GM20431 (cell line): ENCODE data around the gene CFHR4.
"Not testable (repeated sequence)": the region's sequence is repeated elsewhere in the genome, so short reads cannot be mapped to it uniquely, and the experiment has no call there.

Experiments used
- in situ Hi-C: fragments of 300-500 bp; cut with MseI, MboI; formaldehyde crosslinking; loops from one replicate; pipeline ENCODE4 v1.15.0; 2020; ENCODE audit warnings: low sequenced_read_pairs; ENCODE audit not compliant: unreplicated experiment

CFHR4 gene

DNA sequence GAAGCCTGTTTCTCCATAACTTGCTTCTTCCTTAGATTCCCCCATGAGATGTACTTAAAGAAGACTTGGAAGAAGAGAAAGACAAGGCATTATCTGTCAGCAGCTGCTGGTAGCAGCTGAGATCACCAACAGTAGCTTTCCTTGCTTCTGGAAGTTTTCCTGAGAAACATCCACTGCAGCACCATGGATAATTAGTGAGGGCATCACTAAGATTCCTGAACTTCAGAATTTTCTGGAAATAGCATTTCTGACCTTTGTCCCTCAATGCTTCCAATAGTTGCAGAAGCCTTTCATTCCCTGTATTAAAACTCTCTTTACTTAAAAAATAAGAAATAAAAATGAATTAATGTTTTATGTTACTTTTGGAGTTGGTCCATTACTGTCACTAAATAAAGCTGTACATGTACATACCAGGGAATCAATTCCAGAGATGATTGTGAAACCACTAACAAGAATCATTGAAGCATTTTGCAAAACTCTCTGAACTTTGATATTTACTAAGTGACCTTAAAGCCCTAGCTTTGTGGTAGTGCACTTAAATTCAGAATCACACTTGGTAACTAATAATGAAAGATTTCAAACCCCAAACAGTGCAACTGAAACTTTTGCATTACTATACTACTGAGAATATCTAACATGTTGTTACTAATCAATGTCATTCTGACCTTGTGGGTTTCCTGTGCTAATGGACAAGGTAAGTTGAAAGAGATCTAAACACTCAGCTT is at the start of gene CFHR4:
Gene CFHR4 (plus strand): TSS at position 538 of the 725 bp plus-strand sequence. CDS start 99 bp downstream, at position 637.
- in situ Hi-C loops = no loop called here

DNA sequence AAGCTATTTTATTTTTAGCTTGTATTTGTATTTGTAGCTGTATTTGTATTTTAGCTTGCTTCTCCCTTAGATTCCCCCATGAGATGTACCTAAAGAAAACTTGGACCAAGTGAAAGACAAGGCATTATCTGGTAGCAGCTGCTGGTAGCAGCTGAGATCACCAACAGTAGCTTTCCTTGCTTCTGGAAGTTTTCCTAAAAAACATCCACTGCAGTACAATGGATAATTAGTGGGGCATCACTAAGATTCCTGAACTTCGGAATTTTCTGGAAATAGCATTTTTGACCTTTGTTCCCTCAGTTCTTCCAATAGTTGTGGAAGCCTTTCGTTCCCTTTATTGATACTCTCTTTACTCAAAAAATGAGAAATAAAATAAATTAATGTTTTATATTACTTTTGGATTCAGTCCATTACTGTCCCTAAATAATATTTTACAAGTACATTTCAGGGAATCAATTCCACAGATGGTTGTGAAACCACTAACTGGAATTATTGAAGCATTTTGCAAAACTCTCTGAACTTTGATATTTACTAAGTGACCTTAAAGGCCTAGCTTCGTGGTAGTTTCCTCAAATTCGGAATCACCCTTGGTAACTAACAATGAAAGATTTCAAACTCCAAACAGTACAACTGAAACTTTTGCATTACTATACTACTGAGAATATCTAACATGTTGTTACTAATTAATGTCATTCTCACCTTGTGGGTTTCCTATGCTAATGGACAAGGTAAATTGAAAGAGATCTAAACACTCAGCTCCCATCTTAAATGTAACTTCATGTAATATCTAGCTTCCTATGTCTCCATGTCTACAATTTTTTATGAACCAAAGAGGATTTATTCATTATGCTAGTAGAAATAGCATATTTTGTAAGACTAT is 38.0 kb upstream of the CFHR4 start:
- in situ Hi-C loops = not testable (repeated sequence)

DNA sequence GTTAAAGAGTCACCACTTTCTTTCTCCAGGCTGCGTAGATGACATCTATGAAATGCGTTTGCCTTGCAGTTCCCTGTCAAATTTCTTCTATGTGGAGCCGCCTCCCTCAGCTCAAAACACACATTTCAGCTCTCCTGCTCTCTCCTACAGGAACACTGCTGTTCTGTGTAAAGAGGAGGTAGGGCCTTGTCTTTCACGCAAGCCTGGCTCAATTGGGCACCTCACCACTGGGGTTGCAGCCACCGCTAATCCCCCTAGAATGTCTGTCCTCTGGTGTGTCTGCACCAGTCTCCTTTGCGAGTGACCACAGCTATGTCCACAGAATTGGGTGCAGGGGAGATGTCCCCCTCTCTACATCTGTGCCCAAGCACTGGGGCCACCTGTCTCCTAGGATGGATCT is 31.8 kb upstream of the CFHR4 start:
- in situ Hi-C loops = no loop called here

- in situ Hi-C loops = no loop called here
Observed at GRCh38 chr1:196857188-196857587, 30.7 kb upstream of the CFHR4 start.

DNA sequence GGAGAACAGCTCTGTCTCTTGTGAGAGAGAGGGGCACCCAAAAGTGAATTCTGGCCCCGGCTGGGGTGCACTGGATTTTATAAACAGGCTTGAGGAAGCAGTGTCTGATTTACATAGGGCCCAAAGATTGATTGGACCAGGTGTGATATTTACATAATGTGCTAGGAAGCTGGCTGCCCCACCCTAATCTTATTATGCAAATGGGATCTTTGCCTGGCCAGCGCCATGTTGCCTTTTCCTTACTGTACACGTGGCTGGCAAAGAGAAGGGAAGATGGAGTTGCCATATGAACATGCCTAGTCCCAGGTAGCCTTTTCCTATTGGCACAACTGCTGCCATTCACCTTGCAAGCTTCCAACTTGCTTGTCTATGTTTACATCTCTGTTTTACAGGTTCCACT is 29.0 kb upstream of the CFHR4 start:
- in situ Hi-C loops = no loop called here

GRCh38 chr1:196860323-196860884 is 27.4 kb upstream of the CFHR4 start:
- in situ Hi-C loops = no loop called here

DNA sequence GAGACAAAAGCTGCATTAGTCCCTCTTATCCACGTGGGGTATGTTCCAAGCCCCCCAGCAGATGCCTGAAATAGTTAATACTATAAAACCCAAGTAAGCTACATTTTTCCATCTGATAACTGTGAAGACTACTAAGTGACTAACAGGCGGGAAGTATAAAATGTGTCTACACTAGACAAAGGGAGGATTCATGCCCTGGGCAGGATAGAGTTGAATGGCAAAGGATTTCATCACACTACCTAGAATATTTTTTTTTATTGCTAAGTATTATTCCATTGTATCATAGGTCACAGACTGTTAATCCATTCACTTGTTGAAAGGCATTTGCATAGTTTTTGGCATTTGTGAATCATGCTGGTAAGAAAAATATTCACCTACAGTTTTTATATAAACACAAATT is 26.4 kb upstream of the CFHR4 start:
- in situ Hi-C loops = no loop called here

DNA sequence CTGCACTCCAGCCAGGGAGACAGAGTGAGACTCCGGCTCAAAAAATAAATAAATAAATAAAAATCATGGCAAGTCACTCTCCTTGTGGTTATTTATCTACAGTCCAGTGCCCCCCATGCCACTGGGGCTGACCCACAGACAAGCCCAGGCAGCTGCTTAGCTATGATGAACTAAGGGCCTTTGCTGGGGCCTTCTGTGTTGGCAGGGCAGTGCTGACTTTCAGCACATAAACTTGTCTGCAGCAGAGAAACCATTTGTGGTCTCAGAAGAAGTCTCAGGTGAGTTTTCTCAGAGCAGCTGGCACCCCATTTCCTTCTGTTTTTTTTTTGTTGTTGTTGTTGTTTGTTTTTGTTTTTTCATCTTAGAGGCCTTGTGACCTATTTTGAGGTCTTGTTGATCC is 20.9 kb upstream of the CFHR4 start:
- in situ Hi-C loops = no loop called here

DNA sequence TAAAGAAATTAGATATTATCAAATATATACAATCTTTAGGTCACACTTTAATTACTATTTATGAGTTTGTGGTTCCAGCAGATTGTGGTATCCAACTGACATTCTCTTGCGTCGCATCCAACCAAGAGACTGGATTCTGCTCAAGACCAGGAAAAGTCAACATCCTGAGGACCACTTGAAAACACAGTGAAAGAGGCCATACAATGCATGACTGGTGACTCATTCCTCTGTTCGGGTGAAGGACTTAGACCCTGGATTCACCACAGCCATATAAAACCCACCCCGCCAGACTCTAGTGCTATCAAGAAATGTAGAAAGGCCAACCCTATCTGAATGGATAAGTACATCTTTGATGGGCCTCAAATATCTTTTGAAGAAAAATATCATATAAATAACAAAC is 14.5 kb upstream of the CFHR4 start:
- in situ Hi-C loops = no loop called here

DNA sequence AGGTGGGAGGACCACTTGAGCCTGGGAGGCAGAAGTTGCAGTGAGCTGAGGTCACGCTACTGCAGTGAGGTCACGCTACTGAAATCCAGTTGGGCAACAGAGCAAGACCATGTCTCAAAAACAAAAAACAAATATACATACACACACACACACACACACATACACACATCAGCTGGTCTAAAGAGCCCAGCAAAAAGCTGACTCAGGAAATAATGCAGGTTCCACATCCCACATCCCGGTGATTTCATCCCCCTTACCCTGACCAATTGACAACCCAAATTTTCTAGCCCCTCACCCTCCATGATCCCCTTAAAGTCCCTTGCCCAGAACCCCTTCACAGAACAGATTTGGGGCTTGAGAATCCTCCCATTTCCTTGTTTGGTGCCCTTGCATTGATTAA is 11.9 kb upstream of the CFHR4 start:
- in situ Hi-C loops = no loop called here

DNA sequence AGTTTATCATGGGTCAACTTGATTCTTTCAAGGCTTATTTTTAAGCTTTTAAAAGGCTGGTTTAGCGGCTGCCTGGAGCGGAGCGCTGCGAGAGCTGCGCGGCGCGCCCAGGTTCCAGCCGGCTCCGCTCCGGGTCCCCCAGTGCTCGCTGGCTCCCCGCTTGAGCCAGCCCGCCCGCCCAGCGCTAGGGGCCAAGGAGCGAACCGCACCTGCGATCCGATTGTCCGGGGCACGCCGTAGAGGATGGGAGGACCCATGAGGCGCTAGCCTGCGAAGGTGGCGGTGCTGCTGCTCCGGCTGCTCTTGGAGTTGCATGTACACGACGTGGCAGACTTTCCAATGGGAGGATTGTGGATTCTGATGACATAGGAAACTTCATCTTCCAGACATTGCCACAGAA is 9.9 kb upstream of the CFHR4 start:
- in situ Hi-C loops = no loop called here

DNA sequence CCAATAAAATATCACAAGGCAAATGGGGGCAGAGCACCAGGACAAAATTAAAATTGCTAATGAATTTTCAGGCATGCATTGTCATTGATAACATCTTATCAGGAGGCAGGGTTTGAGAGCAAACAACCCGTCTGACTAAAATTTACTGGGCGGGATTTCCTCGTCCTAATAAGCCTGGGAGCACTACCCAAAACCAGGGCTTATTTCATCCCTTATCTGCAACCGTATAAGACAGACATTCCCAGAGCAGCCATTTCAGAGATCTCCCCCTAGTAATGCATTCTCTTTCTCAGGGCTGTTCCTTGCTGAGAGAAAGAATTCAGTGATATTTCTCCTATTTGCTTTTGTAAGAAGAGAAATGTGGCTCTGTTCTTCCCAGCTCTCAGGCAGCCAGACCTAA is 1.3 kb upstream of the CFHR4 start:
- in situ Hi-C loops = not testable (repeated sequence)

DNA sequence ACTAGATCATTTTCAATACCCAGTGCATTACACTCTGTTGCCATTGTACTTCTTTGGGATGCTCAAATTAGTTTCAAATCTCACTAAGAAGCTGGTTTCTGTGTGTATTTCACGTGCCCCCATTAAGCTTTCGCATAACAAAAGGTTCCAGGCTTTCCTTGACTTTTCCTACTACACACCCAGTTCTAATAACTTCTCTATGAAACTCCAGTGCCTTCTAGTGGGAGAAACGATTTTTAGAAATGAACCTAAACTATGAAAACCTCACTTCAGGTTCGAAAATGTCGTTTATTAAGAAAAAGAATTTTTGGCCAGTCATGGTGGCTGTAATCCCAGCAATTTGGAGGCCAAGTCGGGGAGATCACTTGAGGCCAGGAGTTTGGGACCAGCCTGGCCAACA is 2.8 kb downstream of the CFHR4 start:
- in situ Hi-C loops = no loop called here

DNA sequence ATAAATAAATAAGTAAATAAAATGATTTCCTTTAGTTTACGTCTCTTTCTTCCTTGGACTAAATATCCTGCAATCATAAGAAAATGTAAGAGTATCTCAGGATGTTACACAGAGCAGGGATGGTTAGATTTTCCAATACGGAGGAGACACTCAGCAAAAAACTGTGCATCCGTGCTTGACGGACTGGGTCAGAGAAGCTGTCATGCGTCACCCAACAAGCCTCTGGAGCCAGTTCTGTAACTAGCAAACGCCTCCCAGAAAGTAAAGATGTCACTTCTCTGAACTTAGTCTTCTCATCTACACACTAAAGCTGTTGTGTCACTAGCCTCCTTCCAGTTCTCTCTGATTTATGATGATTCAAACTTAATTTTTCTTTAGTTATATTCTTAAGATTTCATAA is 3.4 kb downstream of the CFHR4 start:
- in situ Hi-C loops = no loop called here

DNA sequence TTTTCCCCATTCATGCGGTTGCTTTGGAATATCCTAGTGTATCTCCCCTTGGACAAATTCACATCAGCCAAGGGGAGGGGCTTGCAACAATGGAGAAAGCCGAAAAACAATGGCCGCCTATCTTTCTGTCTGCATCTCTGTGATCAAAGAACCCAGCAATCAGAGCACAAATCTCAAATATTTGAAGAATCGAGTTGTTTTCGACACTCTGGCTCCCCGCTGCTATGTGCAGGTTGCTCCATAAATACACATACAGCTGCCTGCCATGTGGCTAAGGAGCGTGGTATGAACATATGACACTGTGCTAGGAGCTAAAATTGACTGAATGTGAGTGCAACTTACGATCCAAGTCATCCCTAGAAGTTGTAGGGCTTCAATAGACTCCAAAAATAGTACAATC is 8.5 kb downstream of the CFHR4 start:
- in situ Hi-C loops = no loop called here

- in situ Hi-C loops = no loop called here
Observed at GRCh38 chr1:196897158-196897828, 9.4 kb downstream of the CFHR4 start.

GRCh38 chr1:196902344-196902743 is 14.5 kb downstream of the CFHR4 start:
- in situ Hi-C loops = no loop called here

DNA sequence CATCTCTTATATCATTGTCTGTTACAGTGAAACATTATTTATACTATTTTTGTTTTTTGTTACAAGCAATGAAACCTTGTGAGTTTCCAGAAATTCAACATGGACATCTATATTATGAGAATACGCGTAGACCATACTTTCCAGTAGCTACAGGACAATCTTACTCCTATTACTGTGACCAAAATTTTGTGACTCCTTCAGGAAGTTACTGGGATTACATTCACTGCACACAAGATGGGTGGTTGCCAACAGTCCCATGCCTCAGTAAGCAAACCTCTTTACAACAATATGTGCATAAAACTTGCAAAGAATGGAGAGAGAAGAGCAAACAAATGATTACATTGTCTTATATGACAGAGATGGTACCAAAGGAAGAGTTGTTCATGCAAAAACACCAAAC is 22.4 kb downstream of the CFHR4 start:
- in situ Hi-C loops = no loop called here

- in situ Hi-C loops = not testable (repeated sequence)
Observed at GRCh38 chr1:196912283-196912682, 24.4 kb downstream of the CFHR4 start.

DNA sequence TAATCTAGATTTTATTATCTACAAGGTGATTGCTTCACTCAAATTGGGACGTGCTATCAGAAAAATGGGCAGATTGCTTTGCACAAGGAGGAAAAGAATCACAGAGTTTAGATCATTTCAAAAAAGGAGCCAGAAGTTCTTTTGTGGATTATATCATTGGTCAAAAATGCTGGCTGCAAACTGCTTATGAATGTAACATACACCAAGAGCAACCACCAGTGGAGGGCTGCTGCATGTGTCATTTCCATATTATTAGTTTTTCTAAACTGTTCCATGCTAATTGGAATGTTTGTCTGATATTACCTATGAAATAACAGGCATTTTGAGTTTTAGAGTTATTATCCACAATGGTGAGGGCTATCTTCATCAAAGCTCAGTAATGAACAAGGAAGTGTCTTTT is 39.0 kb downstream of the CFHR4 start:
- in situ Hi-C loops = not testable (repeated sequence)

- in situ Hi-C loops = not testable (repeated sequence)
Observed at GRCh38 chr1:196932853-196933252, 45.0 kb downstream of the CFHR4 start.
